Stimulated activated effector memory CD8-positive, alpha-beta T cell treated with anti-CD3 and anti-CD28 coated beads, Interleukin-12 subunit alpha, Interleukin-12 subunit beta, amount 100 ng/mL, for 72 hours (primary cell): ENCODE data around the gene DEFB131A.
"Not testable (repeated sequence)": the region's sequence is repeated elsewhere in the genome, so short reads cannot be mapped to it uniquely, and the experiment has no call there.

Source experiments
- ATAC-seq: fragments of 150-1000 bp; cut with Tn5 transposase; 2 replicates; pipeline ENCODE4 v1.10.0; 2021
- DNase-seq, 2 donors: peaks; one replicate each; pipeline ENCODE4 v3.0.0; 2021 to 2022; ENCODE audit warnings: low spot score in 2 of 2
- H3K27ac Mint-ChIP-seq: one replicate; pipeline ENCODE4 v1.8.0; 2022; ENCODE audit warnings: mild to moderate bottlenecking, mixed read lengths
- H3K36me3 Mint-ChIP-seq: one replicate; pipeline ENCODE4 v1.8.0; 2022; ENCODE audit warnings: mild to moderate bottlenecking, mixed read lengths
- H3K4me1 Mint-ChIP-seq: one replicate; pipeline ENCODE4 v1.8.0; 2022; ENCODE audit warnings: mixed read lengths
- H3K4me3 Mint-ChIP-seq: one replicate; pipeline ENCODE4 v1.8.0; 2022; ENCODE audit warnings: mild to moderate bottlenecking, mixed read lengths
- H3K9me3 Mint-ChIP-seq: one replicate; pipeline ENCODE4 v1.8.0; 2022; ENCODE audit warnings: mixed read lengths

The DEFB131A gene

GRCh38 chr4:9444114-9444513 lies at the start of gene DEFB131A:
Gene DEFB131A (plus strand): TSS chr4:9444414. CDS start chr4:9444534, 120 bp downstream.
- not testable (repeated sequence) for ATAC-seq, H3K4me1 Mint-ChIP-seq, H3K9me3 Mint-ChIP-seq

GRCh38 chr4:9405774-9406173 lies 38.4 kb upstream of the DEFB131A start:
- not testable (repeated sequence) for H3K36me3 Mint-ChIP-seq, H3K4me3 Mint-ChIP-seq, DNase-seq, H3K27ac Mint-ChIP-seq, H3K4me1 Mint-ChIP-seq, H3K9me3 Mint-ChIP-seq, ATAC-seq

More at GRCh38 chr4:9444114-9444513, at the start of gene DEFB131A:
- H3K36me3 Mint-ChIP-seq, H3K4me3 Mint-ChIP-seq, H3K27ac Mint-ChIP-seq, DNase-seq: not testable (repeated sequence)

GRCh38 chr4:9406491-9406890 lies 37.7 kb upstream of the DEFB131A start:
- not testable (repeated sequence) for H3K9me3 Mint-ChIP-seq, DNase-seq, ATAC-seq, H3K36me3 Mint-ChIP-seq, H3K4me3 Mint-ChIP-seq, H3K27ac Mint-ChIP-seq, H3K4me1 Mint-ChIP-seq

GRCh38 chr4:9409793-9410192 lies 34.4 kb upstream of the DEFB131A start:
- H3K36me3 Mint-ChIP-seq = no peaks in the 10 kb centered on the region
- DNase-seq = no peak
- H3K9me3 Mint-ChIP-seq = peaks cover 6% of the 10 kb centered on the region
- H3K4me3 Mint-ChIP-seq = no peak overlapping the region
- H3K4me1 Mint-ChIP-seq = no peaks in the 10 kb centered on the region
- H3K27ac Mint-ChIP-seq = no peak overlapping the region
- ATAC-seq = no peak

GRCh38 chr4:9421884-9422455 lies 22.2 kb upstream of the DEFB131A start:
- H3K4me3 Mint-ChIP-seq, ATAC-seq, H3K9me3 Mint-ChIP-seq, H3K4me1 Mint-ChIP-seq, H3K27ac Mint-ChIP-seq, DNase-seq, H3K36me3 Mint-ChIP-seq: not testable (repeated sequence)

GRCh38 chr4:9425916-9426315 lies 18.3 kb upstream of the DEFB131A start:
- H3K36me3 Mint-ChIP-seq, ATAC-seq, H3K4me3 Mint-ChIP-seq, DNase-seq, H3K27ac Mint-ChIP-seq, H3K4me1 Mint-ChIP-seq, H3K9me3 Mint-ChIP-seq: not testable (repeated sequence)

GRCh38 chr4:9430061-9430460 lies 14.2 kb upstream of the DEFB131A start:
- not testable (repeated sequence) for H3K36me3 Mint-ChIP-seq, ATAC-seq, H3K4me3 Mint-ChIP-seq, H3K4me1 Mint-ChIP-seq, H3K27ac Mint-ChIP-seq, DNase-seq, H3K9me3 Mint-ChIP-seq

GRCh38 chr4:9433320-9433719 lies 10.9 kb upstream of the DEFB131A start:
- H3K36me3 Mint-ChIP-seq, H3K27ac Mint-ChIP-seq, ATAC-seq, H3K4me3 Mint-ChIP-seq, DNase-seq, H3K4me1 Mint-ChIP-seq, H3K9me3 Mint-ChIP-seq: not testable (repeated sequence)

GRCh38 chr4:9436728-9437127 lies 7.5 kb upstream of the DEFB131A start:
- H3K4me1 Mint-ChIP-seq, DNase-seq, H3K9me3 Mint-ChIP-seq, ATAC-seq, H3K36me3 Mint-ChIP-seq, H3K27ac Mint-ChIP-seq, H3K4me3 Mint-ChIP-seq: not testable (repeated sequence)

- not testable (repeated sequence) for H3K4me1 Mint-ChIP-seq, H3K9me3 Mint-ChIP-seq, H3K36me3 Mint-ChIP-seq, H3K4me3 Mint-ChIP-seq, H3K27ac Mint-ChIP-seq, DNase-seq, ATAC-seq
Observed at GRCh38 chr4:9442355-9442754, 1.9 kb upstream of the DEFB131A start.

GRCh38 chr4:9444681-9445080 lies 467 bp downstream of the DEFB131A start:
- H3K4me3 Mint-ChIP-seq, ATAC-seq, H3K36me3 Mint-ChIP-seq, H3K9me3 Mint-ChIP-seq, DNase-seq, H3K27ac Mint-ChIP-seq, H3K4me1 Mint-ChIP-seq: not testable (repeated sequence)

- not testable (repeated sequence) for H3K27ac Mint-ChIP-seq, DNase-seq, H3K36me3 Mint-ChIP-seq, H3K4me3 Mint-ChIP-seq, H3K4me1 Mint-ChIP-seq, ATAC-seq, H3K9me3 Mint-ChIP-seq
Observed at GRCh38 chr4:9452251-9452650, 8.0 kb downstream of the DEFB131A start.

GRCh38 chr4:9454284-9454683 lies 10.1 kb downstream of the DEFB131A start:
- not testable (repeated sequence) for H3K27ac Mint-ChIP-seq, H3K9me3 Mint-ChIP-seq, H3K4me1 Mint-ChIP-seq, ATAC-seq, DNase-seq, H3K4me3 Mint-ChIP-seq, H3K36me3 Mint-ChIP-seq

- H3K4me1 Mint-ChIP-seq, DNase-seq: not testable (repeated sequence)
Observed at GRCh38 chr4:9455046-9455445, 10.8 kb downstream of the DEFB131A start.

GRCh38 chr4:9479466-9479865 lies 35.3 kb downstream of the DEFB131A start:
- H3K4me1 Mint-ChIP-seq, H3K27ac Mint-ChIP-seq, ATAC-seq, H3K36me3 Mint-ChIP-seq, H3K9me3 Mint-ChIP-seq, DNase-seq, H3K4me3 Mint-ChIP-seq: not testable (repeated sequence)

More at GRCh38 chr4:9455046-9455445, 10.8 kb downstream of the DEFB131A start:
- H3K27ac Mint-ChIP-seq, H3K36me3 Mint-ChIP-seq, H3K4me3 Mint-ChIP-seq, H3K9me3 Mint-ChIP-seq, ATAC-seq: not testable (repeated sequence)

- not testable (repeated sequence) for H3K36me3 Mint-ChIP-seq, H3K4me3 Mint-ChIP-seq, H3K4me1 Mint-ChIP-seq, ATAC-seq, DNase-seq, H3K9me3 Mint-ChIP-seq, H3K27ac Mint-ChIP-seq
Observed at GRCh38 chr4:9480066-9480465, 35.9 kb downstream of the DEFB131A start.

GRCh38 chr4:9482871-9483270 lies 38.7 kb downstream of the DEFB131A start:
- DNase-seq, H3K9me3 Mint-ChIP-seq, H3K4me1 Mint-ChIP-seq, ATAC-seq, H3K36me3 Mint-ChIP-seq, H3K4me3 Mint-ChIP-seq, H3K27ac Mint-ChIP-seq: not testable (repeated sequence)
